Fibroblast of lung (primary cell): ENCODE measurements around the gene SNAPIN. TPM values are rescaled to one million over a fixed set of nuclear protein-coding genes. Genes with fewer than 3 reads are reported as not detected.

ENCODE experiments used
- DNase-seq, 2 donors: peaks; one replicate each; pipeline versions ENCODE4 v3.0.0 to v3.0.0-alpha.2; 2010; ENCODE audit warnings: low read depth in 2 of 2
- H2AFZ ChIP-seq: 2 replicates; pipeline ENCODE4 v1.5.1; 2012; ENCODE audit warnings: low read length, control low read depth, inconsistent platforms
- H3K27ac ChIP-seq: 2 replicates; pipeline ENCODE4 v1.5.1; 2011; ENCODE audit warnings: low read length, control low read depth; ENCODE audit not compliant: insufficient read depth
- H3K27me3 ChIP-seq: 2 replicates; pipeline ENCODE4 v1.5.1; 2011; ENCODE audit warnings: mild to moderate bottlenecking, low read length; ENCODE audit not compliant: control insufficient read depth, insufficient read depth
- H3K36me3 ChIP-seq: 2 replicates; pipeline ENCODE4 v1.5.1; 2011; ENCODE audit warnings: low read length; ENCODE audit not compliant: control insufficient read depth, insufficient read depth
- H3K4me1 ChIP-seq: 2 replicates; pipeline ENCODE4 v1.5.1; 2011; ENCODE audit warnings: low read length; ENCODE audit not compliant: control insufficient read depth, insufficient read depth; ENCODE audit errors: extremely low read depth
- H3K4me2 ChIP-seq: 2 replicates; pipeline ENCODE4 v1.5.1; 2011; ENCODE audit warnings: low read length, control low read depth; ENCODE audit not compliant: insufficient read depth; ENCODE audit errors: extremely low read depth
- H3K4me3 ChIP-seq, 4 experiments: fragments of 200-600 bp in 1 of 4; sonication (generic) in 1 of 4; replicated peaks in 1 of 4; 2 replicates each; pipeline ENCODE4 v1.5.1; 2011 to 2016; ENCODE audit warnings: low read length in 4 of 4, low read depth in 3 of 4, mild to moderate bottlenecking in 3 of 4, control low read depth in 2 of 4, inconsistent platforms in 1 of 4, mixed read lengths in 1 of 4; ENCODE audit not compliant: insufficient read depth in 1 of 4; ENCODE audit errors: control extremely low read depth in 1 of 4
- H3K79me2 ChIP-seq: 2 replicates; pipeline ENCODE4 v1.5.1; 2012; ENCODE audit warnings: mild to moderate bottlenecking, low read length, inconsistent platforms; ENCODE audit not compliant: control insufficient read depth, insufficient read depth
- H3K9ac ChIP-seq: 2 replicates; pipeline ENCODE4 v1.5.1; 2011; ENCODE audit warnings: mild to moderate bottlenecking, low read length, control low read depth; ENCODE audit not compliant: insufficient read depth
- H3K9me3 ChIP-seq: 2 replicates; pipeline ENCODE4 v1.5.1; 2012; ENCODE audit warnings: low read depth, low read length; ENCODE audit not compliant: control insufficient read depth, insufficient read depth
- H4K20me1 ChIP-seq: 2 replicates; pipeline ENCODE4 v1.5.1; 2011; ENCODE audit warnings: low read length; ENCODE audit not compliant: control insufficient read depth, insufficient read depth; ENCODE audit errors: extremely low read depth
- CTCF ChIP-seq, 2 donors: IDR thresholded peaks in 1 of 2; conservative IDR thresholded peaks in 1 of 2; 1 replicate in 1 of 2; 2 replicates in 1 of 2; pipeline ENCODE4 v1.5.1; 2011 to 2012; ENCODE audit warnings: low read length in 2 of 2, control low read depth in 1 of 2, inconsistent platforms in 1 of 2, low read depth in 1 of 2, mild to moderate bottlenecking in 1 of 2
- EZH2 ChIP-seq: IDR thresholded peaks from 2 replicates; pipeline ENCODE4 v1.5.1; 2012; ENCODE audit warnings: low read length, control low read depth, mild to moderate bottlenecking; ENCODE audit errors: missing control alignments
- polyA plus RNA-seq, 2 donors: library from polyadenylated mRNA; depleted of rRNA in 1 of 2; stranded (reverse) in 1 of 2; unstranded in 1 of 2; fragments of >200 nt; gene quantifications; 2 replicates each; pipeline ENCODE4 v1.2.1, GENCODE V29; 2011 to 2012; ENCODE audit warnings: missing spikeins in 1 of 2
- total RNA-seq: library from RNA; depleted of rRNA; stranded (reverse); fragments of >200 nt; gene quantifications from 2 replicates; pipeline ENCODE4 v1.2.1, GENCODE V29; 2014

Gene SNAPIN
- total and polyA plus RNA-seq, 2 donors (not counting 1 experiment from before 2014, with no cell fraction given): 56.8 to 76.5 TPM

GRCh38 chr1:153616144-153616916 is 42.2 kb upstream of the SNAPIN start, which contains the start of gene S100A14:
Gene S100A14, minus strand, starts transcription at chr1:153616325. Its CDS starts 467 bp downstream, at chr1:153615858.
- Histone ChIP-seq H3K36me3 (peaks cover 3% of the 10 kb centered on the region), H3K9me3 (no peaks in the 10 kb centered on the region), H3K9ac (peak within 1 kb of the TSS; percentile 14), H3K27ac (no peak within 1 kb of the TSS), H3K27me3 (no peaks in the 10 kb centered on the region), H2AFZ (peak within 1 kb of the TSS; percentile 43), H3K4me2 (no peak within 1 kb of the TSS), H3K4me3 (no peak within 1 kb of the TSS), H4K20me1 (no peaks in the 10 kb centered on the region), H3K79me2 (peaks cover 20% of the 10 kb centered on the region), H3K4me1 (peaks cover 9% of the 10 kb centered on the region)
- TF ChIP-seq CTCF (conservative IDR thresholded peaks at IDR 0.05 in 1 of 2, IDR thresholded peaks at IDR 0.05 in 1 of 2; ENCODE audit: low read depth in 1 of 2, low read length in 2 of 2) (no peak), EZH2 (no peak)
- no peak for DNase-seq

- Histone ChIP-seq H3K4me1 (peaks cover 9% of the 10 kb centered on the region), H3K27ac (no peak overlapping the region), H2AFZ (peak overlapping the region; percentile 43), H3K4me2 (no peak overlapping the region), H3K9me3 (no peaks in the 10 kb centered on the region), H3K27me3 (no peaks in the 10 kb centered on the region), H4K20me1 (no peaks in the 10 kb centered on the region), H3K9ac (peak overlapping the region; percentile 14), H3K4me3 (no peak overlapping the region), H3K79me2 (peaks cover 15% of the 10 kb centered on the region), H3K36me3 (peaks cover 3% of the 10 kb centered on the region)
- TF ChIP-seq EZH2 (no peak), CTCF (conservative IDR thresholded peaks at IDR 0.05 in 1 of 2, IDR thresholded peaks at IDR 0.05 in 1 of 2; ENCODE audit: low read depth in 1 of 2, low read length in 2 of 2) (no peak)
- no peak for DNase-seq
Observed at GRCh38 chr1:153616917-153617311, 41.6 kb upstream of the SNAPIN start.

- no peak overlapping the region for H2AFZ ChIP-seq
- H3K4me3 ChIP-seq: no peak overlapping the region
- H3K4me1 ChIP-seq: peaks cover 9% of the 10 kb centered on the region
- no peaks in the 10 kb centered on the region for H3K27me3 ChIP-seq
- peaks cover 3% of the 10 kb centered on the region for H3K36me3 ChIP-seq
- TF ChIP-seq EZH2 (no peak), CTCF (conservative IDR thresholded peaks at IDR 0.05 in 1 of 2, IDR thresholded peaks at IDR 0.05 in 1 of 2; ENCODE audit: low read depth in 1 of 2, low read length in 2 of 2) (peak; percentile 73 to 86)
- H3K4me2 ChIP-seq: peak overlapping the region; percentile 26
- H3K9ac ChIP-seq: no peak overlapping the region
- peak in 1 of 2 donors; percentile 74 for DNase-seq
- no peaks in the 10 kb centered on the region for H3K9me3 ChIP-seq
- H3K79me2 ChIP-seq: peaks cover 7% of the 10 kb centered on the region
- no peaks in the 10 kb centered on the region for H4K20me1 ChIP-seq
- H3K27ac ChIP-seq: peak overlapping the region; percentile 29
Observed at GRCh38 chr1:153617663-153618062, 40.8 kb upstream of the SNAPIN start.
